ENCODE results near the gene ZBTB2.

Gene ZBTB2

GRCh38 chr6:151391471-151392413 lies at the start of gene ZBTB2:
Gene ZBTB2, minus strand, starts transcription at chr6:151391559. Its CDS starts 17,922 bp downstream, at chr6:151373637.
- peak; percentile 65 for DNase-seq (ENCODE audit: low spot score)
- Mint-ChIP-seq H3K9me3 (no peaks in the 10 kb centered on the region), H3K27ac (peak within 1 kb of the TSS; percentile 99), H3K27me3 (ENCODE audit: low read depth) (no peaks in the 10 kb centered on the region), H3K4me1 (ENCODE audit: low read depth) (peaks cover 53% of the 10 kb centered on the region), H3K36me3 (ENCODE audit: low read depth) (peaks cover 35% of the 10 kb centered on the region), H3K4me3 (peak within 1 kb of the TSS; percentile 100)

GRCh38 chr6:151440930-151441329 lies 49.6 kb upstream of the ZBTB2 start:
- H3K4me1 Mint-ChIP-seq (ENCODE audit: low read depth) = peaks cover 7% of the 10 kb centered on the region
- peaks cover 16% of the 10 kb centered on the region for H3K36me3 Mint-ChIP-seq (ENCODE audit: low read depth)
- no peak overlapping the region for H3K27ac Mint-ChIP-seq
- H3K27me3 Mint-ChIP-seq (ENCODE audit: low read depth) = no peaks in the 10 kb centered on the region
- H3K9me3 Mint-ChIP-seq = no peaks in the 10 kb centered on the region
- no peak overlapping the region for H3K4me3 Mint-ChIP-seq
- DNase-seq (ENCODE audit: low spot score) = no peak

- peak overlapping the region; percentile 16 for H3K27ac Mint-ChIP-seq
- H3K4me1 Mint-ChIP-seq (ENCODE audit: low read depth) = peaks cover 7% of the 10 kb centered on the region
- no peak overlapping the region for H3K4me3 Mint-ChIP-seq
- no peaks in the 10 kb centered on the region for H3K27me3 Mint-ChIP-seq (ENCODE audit: low read depth)
- DNase-seq (ENCODE audit: low spot score) = no peak
- peaks cover 16% of the 10 kb centered on the region for H3K36me3 Mint-ChIP-seq (ENCODE audit: low read depth)
- no peaks in the 10 kb centered on the region for H3K9me3 Mint-ChIP-seq
Observed at GRCh38 chr6:151440498-151440897, 49.1 kb upstream of the ZBTB2 start.

- Mint-ChIP-seq H3K4me1 (ENCODE audit: low read depth) (peaks cover 7% of the 10 kb centered on the region), H3K27me3 (ENCODE audit: low read depth) (no peaks in the 10 kb centered on the region), H3K4me3 (no peak overlapping the region), H3K36me3 (ENCODE audit: low read depth) (peaks cover 19% of the 10 kb centered on the region), H3K9me3 (no peaks in the 10 kb centered on the region), H3K27ac (no peak overlapping the region)
- DNase-seq (ENCODE audit: low spot score) = no peak
Observed at GRCh38 chr6:151437401-151437800, 46.0 kb upstream of the ZBTB2 start.

DNA sequence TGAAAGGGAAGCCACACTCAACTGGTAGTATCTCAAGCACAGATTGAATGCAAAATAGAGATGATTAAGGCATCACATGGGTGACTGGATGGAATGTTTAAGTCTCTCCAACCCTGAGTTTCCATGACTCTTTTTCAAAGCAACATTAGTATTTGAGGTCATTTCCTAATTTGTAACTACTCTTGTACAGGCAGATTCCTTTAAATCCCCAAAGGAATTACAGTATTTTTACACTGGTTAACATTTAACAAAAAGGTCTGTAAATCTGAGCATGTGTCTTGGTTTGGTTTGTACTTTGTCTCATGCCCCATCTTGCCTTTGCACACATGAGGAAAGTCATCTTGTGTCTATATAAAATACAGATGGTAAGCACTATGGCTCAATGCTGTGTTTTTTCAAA lies 45.4 kb upstream of the ZBTB2 start:
- no peak for DNase-seq (ENCODE audit: low spot score)
- peaks cover 21% of the 10 kb centered on the region for H3K36me3 Mint-ChIP-seq (ENCODE audit: low read depth)
- H3K4me3 Mint-ChIP-seq = no peak overlapping the region
- H3K27ac Mint-ChIP-seq = no peak overlapping the region
- no peaks in the 10 kb centered on the region for H3K27me3 Mint-ChIP-seq (ENCODE audit: low read depth)
- peaks cover 6% of the 10 kb centered on the region for H3K4me1 Mint-ChIP-seq (ENCODE audit: low read depth)
- no peaks in the 10 kb centered on the region for H3K9me3 Mint-ChIP-seq

DNA sequence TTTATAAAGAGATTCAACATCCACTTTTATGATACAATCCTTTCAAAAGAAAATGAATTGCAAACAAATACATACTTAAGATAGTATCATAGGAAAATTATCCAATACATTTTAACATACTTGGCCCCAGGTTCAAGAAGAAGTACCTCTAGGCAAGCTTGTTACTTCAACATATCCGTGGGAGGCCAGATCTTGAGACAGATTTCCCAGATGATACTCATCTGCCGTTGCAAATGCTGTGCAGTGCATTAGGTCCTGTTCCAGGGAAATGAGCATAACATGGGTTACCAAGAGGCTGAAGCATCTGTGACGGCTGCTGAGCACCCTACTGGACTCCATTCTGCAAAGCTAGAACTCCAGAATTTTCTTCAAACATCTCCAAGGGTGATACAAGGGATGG lies 44.9 kb upstream of the ZBTB2 start:
- H3K36me3 Mint-ChIP-seq (ENCODE audit: low read depth) = peaks cover 23% of the 10 kb centered on the region

DNA sequence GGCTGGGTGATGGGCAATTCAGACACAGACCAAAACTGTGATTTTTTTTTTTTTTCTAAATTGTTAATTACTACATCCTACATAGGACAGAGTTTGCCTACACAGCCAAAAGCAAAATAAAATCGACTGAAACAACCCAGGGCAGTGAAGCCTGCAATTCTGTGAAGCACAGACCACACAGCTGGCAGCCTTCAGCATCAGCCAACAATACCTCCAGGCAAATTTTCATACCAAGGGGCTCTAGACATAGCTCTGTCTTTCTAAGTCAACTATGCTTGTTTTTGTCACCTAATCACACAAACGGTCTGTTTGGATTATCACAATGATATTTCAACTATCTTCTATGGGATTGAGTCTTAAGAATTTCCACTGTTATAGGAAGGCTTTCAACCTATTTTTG lies 43.0 kb upstream of the ZBTB2 start:
- no peaks in the 10 kb centered on the region for H3K4me1 Mint-ChIP-seq (ENCODE audit: low read depth)

More for the DNA sequence above, 44.9 kb upstream of the ZBTB2 start:
- Mint-ChIP-seq H3K4me3 (no peak overlapping the region), H3K27ac (no peak overlapping the region), H3K9me3 (no peaks in the 10 kb centered on the region), H3K27me3 (ENCODE audit: low read depth) (no peaks in the 10 kb centered on the region), H3K4me1 (ENCODE audit: low read depth) (peaks cover 5% of the 10 kb centered on the region)
- no peak for DNase-seq (ENCODE audit: low spot score)

GRCh38 chr6:151432651-151433050 lies 41.3 kb upstream of the ZBTB2 start:
- H3K27ac Mint-ChIP-seq = no peak overlapping the region
- no peaks in the 10 kb centered on the region for H3K9me3 Mint-ChIP-seq
- DNase-seq (ENCODE audit: low spot score) = no peak
- peaks cover 35% of the 10 kb centered on the region for H3K36me3 Mint-ChIP-seq (ENCODE audit: low read depth)
- H3K27me3 Mint-ChIP-seq (ENCODE audit: low read depth) = no peaks in the 10 kb centered on the region
- H3K4me1 Mint-ChIP-seq (ENCODE audit: low read depth) = no peaks in the 10 kb centered on the region
- H3K4me3 Mint-ChIP-seq = no peak overlapping the region

More for the DNA sequence above, 43.0 kb upstream of the ZBTB2 start:
- H3K36me3 Mint-ChIP-seq (ENCODE audit: low read depth) = peaks cover 34% of the 10 kb centered on the region
- H3K4me3 Mint-ChIP-seq = no peak overlapping the region
- H3K27me3 Mint-ChIP-seq (ENCODE audit: low read depth) = no peaks in the 10 kb centered on the region
- no peak for DNase-seq (ENCODE audit: low spot score)
- no peaks in the 10 kb centered on the region for H3K9me3 Mint-ChIP-seq
- H3K27ac Mint-ChIP-seq = no peak overlapping the region

- DNase-seq (ENCODE audit: low spot score) = no peak
- Mint-ChIP-seq H3K9me3 (no peaks in the 10 kb centered on the region), H3K27ac (peak overlapping the region; percentile 17), H3K4me3 (no peak overlapping the region), H3K36me3 (ENCODE audit: low read depth) (peaks cover 39% of the 10 kb centered on the region), H3K4me1 (ENCODE audit: low read depth) (no peaks in the 10 kb centered on the region), H3K27me3 (ENCODE audit: low read depth) (no peaks in the 10 kb centered on the region)
Observed at GRCh38 chr6:151431337-151431736, 40.0 kb upstream of the ZBTB2 start.

- peak overlapping the region; percentile 17 for H3K27ac Mint-ChIP-seq
- H3K4me1 Mint-ChIP-seq (ENCODE audit: low read depth) = no peaks in the 10 kb centered on the region
- no peak for DNase-seq (ENCODE audit: low spot score)
- no peak overlapping the region for H3K4me3 Mint-ChIP-seq
- H3K9me3 Mint-ChIP-seq = no peaks in the 10 kb centered on the region
- H3K27me3 Mint-ChIP-seq (ENCODE audit: low read depth) = no peaks in the 10 kb centered on the region
- peaks cover 39% of the 10 kb centered on the region for H3K36me3 Mint-ChIP-seq (ENCODE audit: low read depth)
Observed at GRCh38 chr6:151430886-151431285, 39.5 kb upstream of the ZBTB2 start.

- Mint-ChIP-seq H3K36me3 (ENCODE audit: low read depth) (peaks cover 45% of the 10 kb centered on the region), H3K27ac (no peak overlapping the region), H3K27me3 (ENCODE audit: low read depth) (no peaks in the 10 kb centered on the region), H3K4me3 (no peak overlapping the region), H3K4me1 (ENCODE audit: low read depth) (no peaks in the 10 kb centered on the region), H3K9me3 (no peaks in the 10 kb centered on the region)
- no peak for DNase-seq (ENCODE audit: low spot score)
Observed at GRCh38 chr6:151428093-151428735, 36.9 kb upstream of the ZBTB2 start.

DNA sequence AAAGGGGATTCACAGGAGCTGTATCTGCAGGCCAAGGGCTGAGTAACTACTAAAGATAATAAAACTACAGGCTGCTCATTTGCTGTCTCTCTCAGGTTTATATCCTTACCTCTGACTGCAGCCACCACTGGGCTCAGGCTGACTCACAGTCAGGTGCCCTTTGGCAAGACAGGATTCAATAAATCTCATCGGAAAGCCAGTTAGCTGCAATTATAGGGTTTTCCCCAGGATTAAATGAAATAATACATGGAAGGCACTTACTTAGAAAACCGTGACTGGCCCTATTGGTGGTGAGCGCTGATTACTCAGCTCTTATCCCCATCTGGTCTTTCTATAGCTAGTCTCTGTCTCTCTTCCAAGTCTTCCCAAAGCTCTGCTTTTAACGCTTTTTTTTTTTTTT lies 34.2 kb upstream of the ZBTB2 start:
- Mint-ChIP-seq H3K4me3 (no peak overlapping the region), H3K27ac (no peak overlapping the region), H3K4me1 (ENCODE audit: low read depth) (no peaks in the 10 kb centered on the region), H3K27me3 (ENCODE audit: low read depth) (no peaks in the 10 kb centered on the region), H3K9me3 (no peaks in the 10 kb centered on the region), H3K36me3 (ENCODE audit: low read depth) (peaks cover 38% of the 10 kb centered on the region)
- no peak for DNase-seq (ENCODE audit: low spot score)

DNA sequence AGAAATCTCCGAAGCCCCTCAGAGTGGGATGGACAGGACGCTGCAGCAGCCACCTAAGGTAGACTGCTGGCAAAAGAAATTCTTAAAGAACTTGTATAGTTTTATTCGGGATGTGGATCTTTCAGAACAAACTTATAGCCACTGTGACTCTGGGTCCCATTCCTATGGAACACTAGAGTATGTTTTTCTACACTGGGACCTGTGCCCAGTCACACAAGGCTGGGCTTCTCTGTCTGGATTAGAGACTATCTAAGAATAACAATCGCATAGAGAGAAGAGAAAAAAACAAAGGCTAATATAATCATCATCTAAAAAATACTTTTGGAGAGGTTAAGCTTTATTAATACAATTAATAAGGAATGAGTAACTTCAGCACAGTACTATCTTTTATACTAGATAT lies 31.6 kb upstream of the ZBTB2 start:
- H3K27me3 Mint-ChIP-seq (ENCODE audit: low read depth) = no peaks in the 10 kb centered on the region
- no peak overlapping the region for H3K27ac Mint-ChIP-seq
- no peak overlapping the region for H3K4me3 Mint-ChIP-seq
- H3K9me3 Mint-ChIP-seq = no peaks in the 10 kb centered on the region
- DNase-seq (ENCODE audit: low spot score) = no peak
- H3K36me3 Mint-ChIP-seq (ENCODE audit: low read depth) = peaks cover 27% of the 10 kb centered on the region
- no peaks in the 10 kb centered on the region for H3K4me1 Mint-ChIP-seq (ENCODE audit: low read depth)

- Mint-ChIP-seq H3K4me3 (no peak overlapping the region), H3K36me3 (ENCODE audit: low read depth) (peaks cover 51% of the 10 kb centered on the region), H3K27me3 (ENCODE audit: low read depth) (no peaks in the 10 kb centered on the region), H3K27ac (no peak overlapping the region), H3K9me3 (peaks cover 14% of the 10 kb centered on the region), H3K4me1 (ENCODE audit: low read depth) (peaks cover 11% of the 10 kb centered on the region)
- no peak for DNase-seq (ENCODE audit: low spot score)
Observed at GRCh38 chr6:151417477-151417876, 26.1 kb upstream of the ZBTB2 start.

Data from T-helper 2 cell treated with Interferon-gamma antibody and Interleukin-4, amounts not matched to agents 5 μg/mL and 100 μg/mL, for 36 hours (primary cell).